SHP77 (cell line): ENCODE data around the gene MEIS1.

Source experiments
- DNase-seq, 2 experiments: peaks; one replicate each; lab custom pipeline; 2025; lab: John Stamatoyannopoulos, UW

MEIS1 gene

GRCh38 chr2:66431846-66432587, 2.9 kb upstream of the MEIS1 start:
- no peak for DNase-seq

- peak; percentile 93 to 94 for DNase-seq
Observed at GRCh38 chr2:66432801-66433694, 1.9 kb upstream of the MEIS1 start.

- no peak for DNase-seq
Observed at GRCh38 chr2:66433695-66433944, 1.3 kb upstream of the MEIS1 start.

DNA sequence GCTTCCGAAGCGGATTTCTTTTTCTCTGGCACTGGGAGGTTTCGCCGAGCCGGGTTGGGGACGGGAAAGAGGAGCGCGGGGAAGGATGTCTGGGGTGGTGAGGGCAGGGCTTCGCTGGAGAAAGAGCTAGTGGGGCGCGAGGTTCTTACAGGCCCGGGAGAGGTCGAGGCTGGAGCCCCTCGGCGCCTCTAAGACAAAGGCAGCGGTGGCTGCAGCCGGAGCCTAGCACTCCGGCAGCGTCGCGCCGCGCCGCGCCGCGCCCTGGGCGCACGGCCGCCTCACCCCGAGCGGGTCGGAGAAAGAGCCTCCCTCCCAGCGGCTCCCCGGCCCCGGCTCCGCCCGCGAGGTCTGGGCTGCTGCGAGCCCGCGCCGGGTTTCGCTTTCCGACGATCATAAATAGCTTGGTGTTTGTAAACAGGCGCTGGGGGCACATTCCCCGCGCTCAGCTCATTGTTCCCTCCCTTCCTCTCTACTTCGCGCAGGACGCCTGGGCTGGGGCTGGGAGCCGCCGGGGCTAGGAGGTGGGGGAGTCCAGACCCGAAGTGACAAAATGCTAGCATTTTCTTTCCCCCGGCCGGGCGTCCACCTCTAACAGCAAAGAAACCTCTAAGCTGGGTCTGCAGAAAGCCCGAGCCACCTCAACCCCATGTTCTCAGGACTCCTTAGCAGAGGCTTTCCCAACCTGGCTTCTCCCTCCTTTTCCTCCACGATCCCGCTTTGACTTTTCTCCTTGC, 813 bp upstream of the MEIS1 start:
- peak; percentile 40 to 63 for DNase-seq

GRCh38 chr2:66435549-66435875, 587 bp downstream of the MEIS1 start:
- peak in 1 of 2 experiments; percentile 42 for DNase-seq

DNA sequence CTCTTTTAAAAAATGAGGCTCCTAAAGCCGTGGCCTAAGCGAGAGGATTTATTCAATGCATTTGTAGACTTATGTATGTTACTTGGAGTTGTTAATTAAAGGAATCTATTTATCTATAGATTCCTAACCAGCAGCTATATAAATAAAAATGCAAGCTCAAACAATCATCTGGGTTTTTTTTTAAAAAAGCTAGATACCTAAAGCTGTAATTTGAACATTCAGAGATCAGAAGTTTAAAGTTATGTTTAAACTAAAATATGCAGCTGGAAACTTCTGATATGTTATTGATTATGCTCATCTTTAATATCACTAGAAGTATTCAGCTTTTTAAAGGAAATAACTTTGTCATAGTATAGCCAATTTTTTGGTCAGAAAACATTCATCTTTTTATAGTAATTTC, 1.0 kb downstream of the MEIS1 start:
- no peak for DNase-seq

DNA sequence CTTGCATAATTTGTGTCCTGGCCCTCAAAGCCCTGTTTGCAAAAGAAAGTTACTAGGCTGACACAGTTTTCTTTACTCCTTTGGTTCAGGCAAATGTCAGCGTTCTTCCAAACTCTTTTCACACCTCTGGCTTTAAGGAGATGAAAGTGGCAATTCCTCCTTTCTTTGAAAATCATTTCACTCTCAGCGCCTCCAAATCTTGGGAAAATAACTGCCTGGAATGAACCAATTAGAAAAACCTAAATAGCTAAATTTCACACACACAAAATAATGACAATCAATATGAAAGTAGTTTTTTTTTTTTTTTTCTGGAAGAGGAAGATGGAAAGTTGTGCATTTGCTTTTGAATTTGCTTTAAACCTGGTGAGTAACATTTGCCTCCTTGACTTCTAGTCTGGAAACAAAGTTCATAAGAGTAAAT, 1.7 kb downstream of the MEIS1 start:
- no peak for DNase-seq

- no peak for DNase-seq
Observed at GRCh38 chr2:66437109-66437690, 2.3 kb downstream of the MEIS1 start.

DNA sequence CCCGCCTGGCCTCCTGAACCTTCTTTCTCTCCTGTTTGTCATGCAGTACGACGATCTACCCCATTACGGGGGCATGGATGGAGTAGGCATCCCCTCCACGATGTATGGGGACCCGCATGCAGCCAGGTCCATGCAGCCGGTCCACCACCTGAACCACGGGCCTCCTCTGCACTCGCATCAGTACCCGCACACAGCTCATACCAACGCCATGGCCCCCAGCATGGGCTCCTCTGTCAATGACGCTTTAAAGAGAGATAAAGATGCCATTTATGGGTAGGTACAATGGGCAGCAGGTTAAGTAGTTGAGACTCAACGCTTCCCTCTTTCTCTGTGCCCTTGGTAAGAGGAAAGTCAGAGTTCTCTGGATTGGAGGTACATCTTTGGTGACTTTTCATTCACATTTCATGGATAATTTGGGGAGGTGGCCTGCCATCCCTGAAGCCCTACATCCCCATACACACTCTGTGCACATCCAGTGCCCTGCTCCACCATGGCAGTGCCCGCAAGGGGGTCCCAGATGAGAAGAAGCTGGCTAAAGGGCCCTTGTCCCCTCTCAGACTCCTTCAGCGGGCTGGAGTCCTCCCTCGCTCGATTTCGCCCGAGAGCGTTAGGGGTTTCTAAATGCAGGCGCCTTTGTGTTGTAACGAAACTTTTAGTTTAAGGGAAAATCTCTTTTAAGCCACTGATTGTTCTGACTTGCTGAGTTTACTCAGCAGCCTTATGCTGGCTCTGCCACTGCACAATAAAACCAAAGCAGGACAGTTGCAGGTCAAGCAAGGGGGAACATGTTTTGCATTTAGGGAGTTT, 3.0 kb downstream of the MEIS1 start:
- no peak for DNase-seq

- DNase-seq, result no peak
Observed at GRCh38 chr2:66438498-66438833, 3.5 kb downstream of the MEIS1 start.

DNA sequence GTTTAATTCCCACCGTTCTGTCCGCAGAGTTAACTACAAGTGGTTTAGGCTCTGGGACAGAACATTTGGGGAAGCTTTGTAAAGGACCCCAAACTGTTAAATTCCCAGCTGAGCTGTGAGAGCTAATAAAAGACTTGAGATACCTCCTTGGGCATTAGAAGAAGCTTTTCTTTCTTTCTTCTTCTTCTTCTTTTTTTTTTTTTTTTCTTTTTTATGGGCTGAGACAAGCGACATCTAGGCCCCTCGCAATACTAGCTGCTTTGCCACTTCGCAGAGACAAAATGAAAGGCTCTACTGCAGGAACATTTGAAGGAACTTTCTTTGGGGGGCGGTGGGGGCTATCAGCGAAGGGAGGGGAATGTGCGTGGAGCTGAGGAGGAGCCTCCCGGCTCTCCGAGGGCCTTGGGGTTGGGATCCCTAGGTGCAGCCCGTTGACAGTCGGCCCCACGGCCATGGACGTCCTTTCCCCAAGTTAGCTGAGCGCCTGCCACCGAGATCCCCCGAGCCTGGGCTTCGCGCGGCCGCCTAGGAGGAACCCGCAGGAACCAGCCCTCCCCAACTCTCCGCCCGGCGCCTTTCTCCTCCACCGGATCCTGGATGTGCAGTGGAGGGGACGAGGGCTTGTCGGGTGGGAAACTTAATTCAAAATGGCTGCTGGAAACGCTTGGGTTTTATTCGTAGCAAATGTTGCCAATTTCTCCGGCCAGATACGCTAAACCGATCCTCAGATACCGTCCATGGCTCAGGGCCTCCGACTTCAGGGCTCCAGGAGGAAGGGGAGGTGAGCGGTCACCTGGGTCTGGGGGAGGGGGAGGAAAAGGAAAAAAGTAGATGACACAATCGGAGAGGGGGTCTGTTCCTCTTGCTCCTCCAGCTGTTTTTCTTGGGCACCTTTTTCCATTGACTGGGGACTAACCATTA, 4.2 kb downstream of the MEIS1 start:
- DNase-seq, result no peak

GRCh38 chr2:66439812-66440542, 5.1 kb downstream of the MEIS1 start:
- DNase-seq, result no peak

- no peak for DNase-seq
Observed at GRCh38 chr2:66440708-66441497, 6.0 kb downstream of the MEIS1 start.

DNA sequence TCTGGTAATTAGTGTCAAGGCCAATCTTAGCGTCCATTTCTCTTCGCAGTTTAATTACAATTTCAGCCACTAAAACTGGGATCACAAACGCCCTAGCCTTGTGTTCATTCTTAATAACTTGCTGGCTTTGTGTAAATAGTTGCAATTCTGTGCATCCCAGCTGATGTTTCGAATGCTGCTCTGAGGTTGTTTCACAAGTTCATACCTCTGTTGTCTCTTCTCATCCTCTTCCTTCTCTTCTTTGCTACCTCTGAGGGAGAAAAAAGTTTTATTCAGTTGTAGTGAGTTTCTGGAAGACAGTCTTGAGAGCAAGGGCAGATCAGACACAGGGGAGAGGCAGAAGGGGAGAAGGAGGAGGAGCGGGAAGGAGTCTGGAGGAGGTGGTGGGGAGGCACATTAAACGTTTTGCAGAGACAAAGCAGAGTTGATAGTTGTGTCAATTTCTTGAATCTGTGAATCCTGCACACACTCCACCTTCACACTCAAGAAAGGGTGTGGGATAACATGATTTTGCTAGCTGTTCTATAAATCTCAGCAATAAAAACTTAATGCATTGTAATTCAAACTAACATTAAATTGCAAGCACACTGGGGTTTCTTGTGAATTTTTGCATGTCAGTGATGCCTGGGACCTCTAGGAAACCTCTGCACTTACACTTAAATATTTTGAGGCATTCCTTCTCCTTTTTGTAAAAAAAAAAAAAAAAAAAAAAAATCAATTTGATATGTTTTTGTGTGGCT, 6.8 kb downstream of the MEIS1 start:
- no peak for DNase-seq

DNA sequence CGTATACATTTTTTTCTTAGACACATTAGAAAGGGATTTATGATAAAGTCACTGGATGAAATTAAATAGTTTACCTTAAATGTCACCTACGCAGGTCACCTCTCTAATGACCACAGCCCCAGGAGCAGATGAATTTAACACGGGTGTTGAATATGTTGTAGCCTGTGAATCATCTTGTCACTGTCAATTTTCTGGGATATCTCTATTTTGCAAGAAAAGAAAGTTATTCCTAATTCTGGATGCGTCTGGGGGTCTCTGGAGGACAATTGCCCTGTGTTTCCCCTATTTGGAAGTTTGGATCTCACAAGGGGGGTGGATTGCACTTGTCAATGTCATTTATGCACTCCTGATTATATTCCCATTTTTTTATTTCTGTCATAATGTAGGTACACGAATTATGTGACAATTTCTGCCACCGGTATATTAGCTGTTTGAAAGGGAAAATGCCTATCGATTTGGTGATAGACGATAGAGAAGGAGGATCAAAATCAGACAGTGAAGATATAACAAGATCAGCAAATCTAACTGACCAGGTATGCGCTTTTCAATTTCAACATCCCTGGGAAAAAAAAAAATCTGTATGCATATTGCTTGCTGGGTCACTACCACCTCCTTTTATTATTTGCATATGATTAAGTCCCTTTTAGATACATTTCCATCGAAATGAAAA, 7.7 kb downstream of the MEIS1 start:
- DNase-seq, result no peak

DNA sequence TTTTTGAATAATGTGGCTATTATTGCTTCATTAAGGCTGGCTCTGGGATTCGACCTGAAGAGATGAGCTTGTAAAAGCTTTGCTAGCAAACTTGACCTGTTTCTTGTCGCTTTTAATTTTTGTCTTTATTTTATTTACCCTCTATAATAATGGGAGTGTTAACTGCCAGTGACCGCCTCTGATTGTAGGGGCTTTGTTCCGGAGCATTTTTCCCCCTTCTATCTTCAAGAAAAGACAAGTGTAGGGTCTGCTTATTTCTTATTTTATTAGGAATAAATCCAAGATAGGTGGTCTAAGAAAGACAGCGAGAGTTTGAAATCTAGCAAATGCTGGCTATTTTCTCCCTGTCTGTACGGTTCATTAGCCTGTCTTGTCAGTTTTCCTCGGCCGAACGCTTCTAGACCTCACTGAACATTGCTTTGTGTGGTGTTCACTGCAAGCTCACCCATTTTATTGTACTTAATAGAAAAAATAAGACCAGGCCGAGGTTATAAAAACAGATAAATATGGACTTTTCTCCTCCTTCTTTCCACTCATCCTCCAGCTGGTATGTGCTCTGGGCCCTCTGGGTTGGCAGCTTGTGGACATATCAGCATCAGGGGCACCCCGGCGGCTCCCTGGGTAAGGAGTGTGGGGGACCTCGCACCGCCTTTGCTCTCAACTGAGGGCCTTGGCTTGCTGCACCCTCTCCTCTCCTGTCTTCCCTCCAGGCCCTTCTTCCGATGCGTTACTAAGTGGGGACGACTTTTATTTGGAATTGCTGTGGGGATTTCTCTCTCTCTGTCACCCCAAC, 8.5 kb downstream of the MEIS1 start:
- DNase-seq, result no peak
